K562 (cell line): ENCODE data around the gene SNX17. TPM values are rescaled to one million over a fixed set of nuclear protein-coding genes. Genes with fewer than 3 reads are reported as not detected.

Experiments used
- ATAC-seq: fragments of 200-7000 bp; cut with Tn5 transposase; 3 replicates; pipeline ENCODE4 v1.9.1; 2020; ENCODE audit warnings: moderate library complexity
- BruUV-seq: library from RNA; stranded (reverse); fragments of 400-500 nt; replicated peaks from 2 replicates; lab custom pipeline; 2021; lab: Mats Ljungman, UMichigan
- CTCF ChIA-PET: fragments of 300-600 bp; formaldehyde crosslinking; extraction: SDS; loops from one replicate; lab custom pipeline; 2021; ENCODE audit warnings: low intra/inter-chr PET ratio; lab: Yijun Ruan, JAX
- POLR2A ChIA-PET: fragments of 300-600, 350-650 bp; sonication (Branson Sonifier 250); formaldehyde crosslinking; extraction: SDS; loops from one replicate; lab custom pipeline; 2021; ENCODE audit warnings: antibody characterized with exemption, inconsistent platforms; lab: Yijun Ruan, JAX
- DNase-seq, 4 experiments: peaks; one replicate each; pipeline versions ENCODE4 v3.0.0 to v3.0.0-alpha.2; 2011 to 2018; ENCODE audit warnings: low spot score in 3 of 4, mixed read lengths in 3 of 4; ENCODE audit errors: extremely low read depth in 1 of 4
- FAIRE-seq: peaks from 2 replicates; lab custom pipeline; 2011; peaks lifted over from hg19 to GRCh38; lab: Jason Lieb, UNC
- H2AFZ ChIP-seq: 2 replicates; pipeline ENCODE4 v1.6.0; 2011; ENCODE audit warnings: low read depth, low read length, control low read depth, inconsistent platforms
- H3K27ac ChIP-seq: fragments of 200-600 bp; 3 replicates; pipeline ENCODE4 v1.8.0; 2011; ENCODE audit warnings: low read depth, mild to moderate bottlenecking, control low read depth, inconsistent platforms, low read length, moderate library complexity, mixed read lengths; ENCODE audit errors: extremely low read depth
- H3K27me3 ChIP-seq, 2 experiments: fragments of 300-600 bp in 1 of 2; 2 replicates in 1 of 2; 3 replicates in 1 of 2; pipeline versions ENCODE4 v1.6.0 to v1.8.0; 2011; ENCODE audit warnings: inconsistent platforms in 2 of 2, low read length in 2 of 2, mild to moderate bottlenecking in 1 of 2, mixed read lengths in 1 of 2, moderate library complexity in 1 of 2; ENCODE audit not compliant: control insufficient read depth in 2 of 2, insufficient read depth in 2 of 2
- H3K36me3 ChIP-seq: fragments of 300-600 bp; 3 replicates; pipeline ENCODE4 v1.8.0; 2011; ENCODE audit warnings: mild to moderate bottlenecking, low read length, inconsistent platforms; ENCODE audit not compliant: control insufficient read depth, insufficient read depth
- H3K4me1 ChIP-seq, 2 experiments: fragments of 200-600 bp in 1 of 2; replicated peaks in 1 of 2; 2 replicates in 1 of 2; 3 replicates in 1 of 2; pipeline versions ENCODE4 v1.5.1 to v1.8.0; 2011; ENCODE audit warnings: inconsistent platforms in 2 of 2, low read length in 2 of 2, mild to moderate bottlenecking in 1 of 2, mixed read lengths in 1 of 2, moderate library complexity in 1 of 2; ENCODE audit not compliant: control insufficient read depth in 2 of 2, insufficient read depth in 2 of 2
- H3K4me2 ChIP-seq: 2 replicates; pipeline ENCODE4 v1.6.1; 2011; ENCODE audit warnings: low read length, control low read depth, inconsistent platforms, mixed read lengths; ENCODE audit not compliant: insufficient read depth
- H3K4me3 ChIP-seq: fragments of 200-600 bp; sonication (generic), shearing (Covaris generic); 2 replicates; pipeline ENCODE4 v1.5.1; 2016; ENCODE audit warnings: control low read depth, inconsistent platforms
- H3K79me2 ChIP-seq: fragments of 200-600 bp; 3 replicates; pipeline ENCODE4 v1.8.0; 2011; ENCODE audit warnings: low read length, inconsistent platforms; ENCODE audit not compliant: control insufficient read depth, insufficient read depth
- H3K9ac ChIP-seq, 2 experiments: 2 replicates each; pipeline versions ENCODE4 v1.6.0 to v1.6.1; 2011; ENCODE audit warnings: low read depth in 2 of 2, low read length in 2 of 2, control low read depth in 1 of 2, inconsistent platforms in 1 of 2, mild to moderate bottlenecking in 1 of 2, mixed read lengths in 1 of 2; ENCODE audit not compliant: insufficient read depth in 1 of 2
- H3K9me1 ChIP-seq: one replicate; pipeline ENCODE4 v1.6.0; 2011; ENCODE audit warnings: inconsistent platforms, mild to moderate bottlenecking, low read length, moderate library complexity; ENCODE audit not compliant: control insufficient read depth, insufficient read depth
- H3K9me3 ChIP-seq: replicated peaks from 2 replicates; pipeline ENCODE4 v1.5.1; 2011; ENCODE audit warnings: low read depth, low read length, inconsistent platforms; ENCODE audit not compliant: control insufficient read depth, insufficient read depth
- H4K20me1 ChIP-seq: replicated peaks from 2 replicates; pipeline ENCODE4 v1.6.1; 2011; ENCODE audit warnings: low read length, inconsistent platforms, mixed read lengths; ENCODE audit not compliant: control insufficient read depth, insufficient read depth
- DPF2 ChIP-seq: fragments of 450-650 bp; IDR thresholded peaks from 2 replicates; pipeline ENCODE4 v1.6.1; 2016
- FOSL1 ChIP-seq: fragments of 200-800 bp; sonication (Bioruptor generic); conservative IDR thresholded peaks from 2 replicates; pipeline ENCODE4 v1.6.1; 2016; ENCODE audit warnings: missing genetic modification characterization, missing compliant biosample characterization
- PTRF ChIP-seq: fragments of 450-650 bp; IDR thresholded peaks from 2 replicates; pipeline ENCODE4 v1.6.1; 2016; ENCODE audit warnings: mild to moderate bottlenecking, missing genetic modification characterization, missing compliant biosample characterization
- SP2 ChIP-seq: IDR thresholded peaks from 2 replicates; pipeline ENCODE4 v1.6.1; 2011; ENCODE audit warnings: mild to moderate bottlenecking, low read depth, low read length, moderate library complexity; ENCODE audit not compliant: poor library complexity, severe bottlenecking; ENCODE audit errors: extremely low read depth
- WGBS: fragments of 100-300 bp; shearing (Covaris generic); methylation state at CpG from one replicate; pipeline ENCODE4 v1.1.6; 2016; ENCODE audit warnings: low coverage, mixed read lengths; ENCODE audit not compliant: insufficient coverage; ENCODE audit errors: missing lambda C conversion rate; 5-methylcytosine and 5-hydroxymethylcytosine counted together
- in situ Hi-C: fragments of 300-500 bp; cut with MboI; formaldehyde crosslinking; loops from 4 replicates; pipeline ENCODE4 v1.15.0; 2018; ENCODE audit warnings: inconsistent platforms, mixed read lengths
- intact Hi-C: fragments of 100-400 bp; cut with micrococcal nuclease; formaldehyde crosslinking; loops from 2 replicates; pipeline ENCODE4 v1.14.2; 2022
- polyA plus RNA-seq, 8 experiments: library from polyadenylated mRNA; depleted of rRNA in 4 of 8; stranded (reverse) in 5 of 8; unstranded in 3 of 8; fragments of >200 nt; fragmentation: Nextera tagmentation in 2 of 8; fragmentation: Illumina TruSeq in 1 of 8; extraction: Ambion mirVana in 2 of 8; extraction: Trizol in 1 of 8; gene quantifications; 2 replicates each; pipeline versions ENCODE4 v1.2.1 to v1.2.3, GENCODE V29; 2011 to 2014; ENCODE audit warnings: inconsistent platforms in 1 of 8, missing spikeins in 1 of 8
- total RNA-seq, 7 experiments: library from RNA; depleted of rRNA in 6 of 7; stranded (reverse); fragments of >200 nt in 6 of 7; fragmentation: Illumina TruSeq in 2 of 7; extraction: Trizol in 2 of 7; gene quantifications; 2 replicates each; pipeline versions ENCODE4 v1.2.1 to v1.2.3, GENCODE V29; 2011 to 2021; ENCODE audit warnings: low replicate concordance in 1 of 7
- TF ChIP-seq, protein P1 (sequence below), 2 experiments: fragments of 450-650 bp; IDR thresholded peaks; 2 replicates each; pipeline ENCODE4 v1.6.1; 2018; ENCODE audit warnings: mild to moderate bottlenecking in 2 of 2, low read depth in 1 of 2; ENCODE audit not compliant: partially characterized antibody in 2 of 2
- TF ChIP-seq, protein P2 (sequence below): fragments of 250-450 bp; sonication (Bioruptor Pico); IDR thresholded peaks from 2 replicates; pipeline ENCODE4 v1.8.0; 2022; ENCODE audit warnings: moderate library complexity, mild to moderate bottlenecking, inconsistent platforms

SNX17 gene
- total and polyA plus RNA-seq, 9 of the 15 experiments (the other 6 are each of a cell fraction or from before 2014, with no cell fraction given): 3.0 to 75.7 (median 54.6) TPM

DNA sequence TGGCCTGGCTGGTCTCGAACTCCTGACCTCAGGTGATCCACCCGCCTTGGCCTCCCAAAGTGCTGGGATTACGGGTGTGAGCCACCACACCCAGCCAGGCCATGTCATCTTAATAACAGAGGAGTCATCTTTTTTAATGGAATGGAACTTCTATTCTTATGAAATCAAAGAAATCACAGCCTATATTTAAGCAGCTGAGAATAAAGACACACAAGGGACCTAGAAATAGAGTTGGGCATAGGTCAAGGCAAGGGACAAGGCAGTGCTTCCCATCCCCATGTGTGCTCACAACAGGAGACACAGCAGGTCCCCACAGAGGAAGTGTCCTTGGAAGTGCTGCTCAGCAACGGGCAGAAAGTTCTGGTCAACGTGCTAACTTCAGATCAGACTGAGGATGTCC is 3.2 kb downstream of the SNX17 start:
- peaks cover 48% of the 10 kb centered on the region for H3K79me2 ChIP-seq
- FAIRE-seq: no peak
- H3K9me1 ChIP-seq: no peaks in the 10 kb centered on the region
- ChIA-PET POLR2A (interaction anchor here (0.7 to 1.2 kb wide), 2 partner anchors 8 to 48 kb away, joined by 3 to 4 read pairs; no protein-coding TSS in a partner anchor), CTCF (no interaction called here)
- H3K4me2 ChIP-seq: no peak overlapping the region
- no TSS peak for BruUV-seq
- no peak for DNase-seq
- H3K9me3 ChIP-seq: no peaks in the 10 kb centered on the region
- no peak overlapping the region for H2AFZ ChIP-seq
- TF ChIP-seq, protein P1, sequence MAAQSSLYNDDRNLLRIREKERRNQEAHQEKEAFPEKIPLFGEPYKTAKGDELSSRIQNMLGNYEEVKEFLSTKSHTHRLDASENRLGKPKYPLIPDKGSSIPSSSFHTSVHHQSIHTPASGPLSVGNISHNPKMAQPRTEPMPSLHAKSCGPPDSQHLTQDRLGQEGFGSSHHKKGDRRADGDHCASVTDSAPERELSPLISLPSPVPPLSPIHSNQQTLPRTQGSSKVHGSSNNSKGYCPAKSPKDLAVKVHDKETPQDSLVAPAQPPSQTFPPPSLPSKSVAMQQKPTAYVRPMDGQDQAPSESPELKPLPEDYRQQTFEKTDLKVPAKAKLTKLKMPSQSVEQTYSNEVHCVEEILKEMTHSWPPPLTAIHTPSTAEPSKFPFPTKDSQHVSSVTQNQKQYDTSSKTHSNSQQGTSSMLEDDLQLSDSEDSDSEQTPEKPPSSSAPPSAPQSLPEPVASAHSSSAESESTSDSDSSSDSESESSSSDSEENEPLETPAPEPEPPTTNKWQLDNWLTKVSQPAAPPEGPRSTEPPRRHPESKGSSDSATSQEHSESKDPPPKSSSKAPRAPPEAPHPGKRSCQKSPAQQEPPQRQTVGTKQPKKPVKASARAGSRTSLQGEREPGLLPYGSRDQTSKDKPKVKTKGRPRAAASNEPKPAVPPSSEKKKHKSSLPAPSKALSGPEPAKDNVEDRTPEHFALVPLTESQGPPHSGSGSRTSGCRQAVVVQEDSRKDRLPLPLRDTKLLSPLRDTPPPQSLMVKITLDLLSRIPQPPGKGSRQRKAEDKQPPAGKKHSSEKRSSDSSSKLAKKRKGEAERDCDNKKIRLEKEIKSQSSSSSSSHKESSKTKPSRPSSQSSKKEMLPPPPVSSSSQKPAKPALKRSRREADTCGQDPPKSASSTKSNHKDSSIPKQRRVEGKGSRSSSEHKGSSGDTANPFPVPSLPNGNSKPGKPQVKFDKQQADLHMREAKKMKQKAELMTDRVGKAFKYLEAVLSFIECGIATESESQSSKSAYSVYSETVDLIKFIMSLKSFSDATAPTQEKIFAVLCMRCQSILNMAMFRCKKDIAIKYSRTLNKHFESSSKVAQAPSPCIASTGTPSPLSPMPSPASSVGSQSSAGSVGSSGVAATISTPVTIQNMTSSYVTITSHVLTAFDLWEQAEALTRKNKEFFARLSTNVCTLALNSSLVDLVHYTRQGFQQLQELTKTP (IDR thresholded peaks at IDR 0.05; ENCODE audit: low read depth in 1 of 2, partially characterized antibody in 2 of 2): no peak
- TF ChIP-seq SP2: no peak
- TF ChIP-seq PTRF (tag): no peak
- TF ChIP-seq DPF2: no peak
- no peak for TF ChIP-seq FOSL1 (tag)
- TF ChIP-seq, protein P2, sequence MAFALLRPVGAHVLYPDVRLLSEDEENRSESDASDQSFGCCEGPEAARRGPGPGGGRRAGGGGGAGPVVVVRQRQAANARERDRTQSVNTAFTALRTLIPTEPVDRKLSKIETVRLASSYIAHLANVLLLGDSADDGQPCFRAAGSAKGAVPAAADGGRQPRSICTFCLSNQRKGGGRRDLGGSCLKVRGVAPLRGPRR: no peak
- peaks cover 72% of the 10 kb centered on the region for H3K36me3 ChIP-seq
- 90% methylated on average over 5 of the region's 5 CpGs for WGBS
- H3K9ac ChIP-seq: peak overlapping the region in 1 of 2 experiments; percentile 52; a peak in 1 of 4 replicates
- no peaks in the 10 kb centered on the region for H3K27me3 ChIP-seq
- in situ Hi-C loops (no loop called here), intact Hi-C loops (loop anchor here (5.0 kb wide), 1 partner anchor 71 kb away; no protein-coding TSS in a partner anchor)
- H3K4me1 ChIP-seq: peaks cover 19 to 39% of the 10 kb centered on the region in 2 experiments
- ATAC-seq: no peak
- H4K20me1 ChIP-seq: no peaks in the 10 kb centered on the region
- no peak overlapping the region for H3K27ac ChIP-seq
- H3K4me3 ChIP-seq: no peak overlapping the region
